ENCODE data around the gene PDE4C. TPM values are rescaled to one million over a fixed set of nuclear protein-coding genes. Genes with fewer than 3 reads are reported as not detected.

PDE4C gene
- total RNA-seq, 2 experiments from 2014 or later = not detected

- Mint-ChIP-seq H3K4me3 (no peak overlapping the region), H3K4me1 (peaks cover 15% of the 10 kb centered on the region), H3K9me3 (no peaks in the 10 kb centered on the region), H3K27me3 (no peaks in the 10 kb centered on the region), H3K36me3 (peaks cover 11% of the 10 kb centered on the region), H3K27ac (no peak overlapping the region)
- DNase-seq = no peak
These were observed 49.6 kb downstream of the PDE4C start for GRCh38 chr19:18176367-18177310.

- DNase-seq = no peak
- H3K4me3 Mint-ChIP-seq = peak overlapping the region; percentile 83
These were observed 51.3 kb downstream of the PDE4C start for GRCh38 chr19:18174983-18175382.

More at GRCh38 chr19:18174983-18175382, 51.3 kb downstream of the PDE4C start:
- H3K36me3 Mint-ChIP-seq = peaks cover 18% of the 10 kb centered on the region
- H3K4me1 Mint-ChIP-seq = peaks cover 15% of the 10 kb centered on the region
- H3K27me3 Mint-ChIP-seq = no peaks in the 10 kb centered on the region
- no peak overlapping the region for H3K27ac Mint-ChIP-seq
- no peaks in the 10 kb centered on the region for H3K9me3 Mint-ChIP-seq

Other genes with a start within 250 kb of the PDE4C start
- gene ARRDC2, start 218.3 kb downstream of the PDE4C start, total RNA-seq = 10 to 100 TPM; 20.1 to 20.6 TPM
- 10 to 100 TPM; 26.5 to 26.9 TPM for gene IL12RB1, start 139.5 kb downstream of the PDE4C start, total RNA-seq
- gene MAST3, start 128.7 kb downstream of the PDE4C start, total RNA-seq = 10 to 100 TPM; 11.8 to 14.4 TPM
- 10 to 100 TPM; 18.5 to 21.1 TPM for gene PIK3R2, start 73.3 kb downstream of the PDE4C start, total RNA-seq
- 10 to 100 TPM; 24.7 to 28.1 TPM for gene IFI30, start 52.6 kb downstream of the PDE4C start, total RNA-seq
- gene MPV17L2, start 33.2 kb downstream of the PDE4C start, total RNA-seq = 10 to 100 TPM; 15.2 to 16.7 TPM
- 1 to 10 TPM; 3.2 to 3.9 TPM for gene RAB3A, start 22.4 kb downstream of the PDE4C start, total RNA-seq
- under 1 TPM; 0.29 to 0.32 TPM for gene IQCN, start 48.0 kb upstream of the PDE4C start, total RNA-seq
- gene JUND, start 55.2 kb upstream of the PDE4C start, total RNA-seq = 100 to 1,000 TPM; 379 to 398 TPM
- gene LSM4, start 96.6 kb upstream of the PDE4C start, total RNA-seq = 100 to 1,000 TPM; 419 to 435 TPM
- 10 to 100 TPM; 15.7 to 17.8 TPM for gene PGPEP1, start 114.2 kb upstream of the PDE4C start, total RNA-seq
- gene GDF15, start 159.7 kb upstream of the PDE4C start, total RNA-seq = not detected
- not detected for gene LRRC25, start 171.2 kb upstream of the PDE4C start, total RNA-seq
- gene SSBP4, start 193.0 kb upstream of the PDE4C start, total RNA-seq = 100 to 1,000 TPM in 1 of 2 experiments, 10 to 100 TPM in 1; 96.1 to 101 TPM
- gene ISYNA1, start 211.7 kb upstream of the PDE4C start, total RNA-seq = 10 to 100 TPM; 29.6 to 32.7 TPM

Measured in activated naive CD8-positive, alpha-beta T cell treated with anti-CD3 and anti-CD28 coated beads for 36 hours (primary cell).